ENCODE data around the gene CACNA1C.

The CACNA1C gene

DNA sequence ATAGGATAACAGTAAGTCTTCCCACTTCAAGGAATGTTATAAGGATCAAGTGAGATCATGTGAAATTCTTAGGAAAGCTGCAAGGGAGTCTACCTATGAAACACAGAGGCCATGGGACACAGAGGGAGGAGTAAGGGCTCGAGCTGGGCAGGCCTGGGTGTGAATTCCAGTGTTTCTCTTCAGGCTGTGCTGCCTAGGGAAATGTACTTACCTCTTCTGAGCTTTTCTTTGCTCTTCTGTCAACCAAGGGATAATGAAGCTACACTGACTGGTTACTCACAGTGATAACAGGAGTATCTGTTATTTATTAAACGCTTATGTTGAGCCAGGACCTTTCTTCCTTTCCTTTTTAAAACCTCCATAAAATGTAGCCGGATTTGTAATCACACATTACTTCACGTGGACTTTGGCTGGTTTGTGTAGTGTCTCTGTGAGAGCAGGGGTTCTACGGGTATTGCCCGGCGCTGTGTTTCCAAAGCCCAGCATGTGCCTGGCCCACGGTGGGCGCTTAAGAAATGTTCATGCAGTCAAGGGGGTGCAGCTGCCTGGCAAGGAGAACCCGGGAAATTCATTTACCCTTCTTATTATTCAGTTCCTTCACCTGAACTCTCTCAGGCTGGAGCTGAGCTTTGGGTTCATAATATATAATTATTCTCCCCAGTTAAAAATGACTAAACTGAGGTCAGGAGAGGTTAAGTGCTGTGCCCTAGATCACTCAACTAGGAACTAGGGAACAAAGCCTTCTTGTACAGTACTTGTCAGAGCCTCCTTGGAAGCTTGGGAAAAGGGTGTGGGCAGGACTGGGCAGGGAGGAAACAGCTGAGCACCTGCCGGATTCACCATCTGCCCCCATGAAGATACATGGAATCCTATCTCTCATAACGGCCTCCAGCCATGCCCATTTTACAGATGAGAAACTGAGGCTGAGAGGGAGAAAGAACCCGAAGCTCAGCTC, 214.2 kb downstream of the CACNA1C start:
- no peak overlapping the region for H3K27ac ChIP-seq
- no peak for DNase-seq (ENCODE audit: low read depth, low spot score)

DNA sequence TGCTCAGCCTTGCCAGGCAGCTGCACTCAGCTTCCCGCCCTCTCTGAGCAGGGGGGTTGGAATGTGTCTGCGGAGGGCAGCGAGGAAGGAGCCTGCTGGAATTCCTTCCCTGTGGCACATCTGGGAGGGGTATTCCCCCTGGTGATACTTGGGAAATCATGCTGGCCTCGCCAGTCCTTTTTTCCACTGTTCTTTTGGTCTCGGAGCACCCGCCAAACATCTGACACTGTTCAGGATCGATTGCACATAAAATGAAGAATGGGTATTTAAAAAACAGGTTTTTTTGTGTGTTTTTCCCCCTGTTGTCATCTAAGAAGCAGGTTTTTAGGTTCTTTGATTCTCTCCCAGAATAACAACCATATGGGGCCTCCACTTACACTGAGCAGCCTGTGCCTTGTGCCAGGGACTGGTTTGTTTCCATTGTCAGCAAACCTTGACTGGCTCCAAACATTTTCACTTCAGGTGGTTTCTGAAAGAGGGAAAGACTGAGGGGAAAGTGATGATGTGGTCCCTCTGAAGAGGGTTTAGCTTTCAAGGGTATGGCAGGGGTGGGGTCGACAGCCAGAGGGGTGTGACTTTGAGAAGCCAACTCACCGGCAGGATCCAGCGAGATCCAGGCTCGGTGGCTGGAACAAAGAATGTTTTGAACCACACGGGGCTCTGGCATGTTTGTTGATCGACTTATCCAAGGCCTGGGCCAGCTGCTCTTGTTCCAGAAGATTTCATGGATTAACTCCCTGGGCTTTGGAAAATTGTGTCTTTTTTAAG, 215.1 kb downstream of the CACNA1C start:
- no peak for DNase-seq (ENCODE audit: low read depth, low spot score)
- no peak overlapping the region for H3K27ac ChIP-seq

DNA sequence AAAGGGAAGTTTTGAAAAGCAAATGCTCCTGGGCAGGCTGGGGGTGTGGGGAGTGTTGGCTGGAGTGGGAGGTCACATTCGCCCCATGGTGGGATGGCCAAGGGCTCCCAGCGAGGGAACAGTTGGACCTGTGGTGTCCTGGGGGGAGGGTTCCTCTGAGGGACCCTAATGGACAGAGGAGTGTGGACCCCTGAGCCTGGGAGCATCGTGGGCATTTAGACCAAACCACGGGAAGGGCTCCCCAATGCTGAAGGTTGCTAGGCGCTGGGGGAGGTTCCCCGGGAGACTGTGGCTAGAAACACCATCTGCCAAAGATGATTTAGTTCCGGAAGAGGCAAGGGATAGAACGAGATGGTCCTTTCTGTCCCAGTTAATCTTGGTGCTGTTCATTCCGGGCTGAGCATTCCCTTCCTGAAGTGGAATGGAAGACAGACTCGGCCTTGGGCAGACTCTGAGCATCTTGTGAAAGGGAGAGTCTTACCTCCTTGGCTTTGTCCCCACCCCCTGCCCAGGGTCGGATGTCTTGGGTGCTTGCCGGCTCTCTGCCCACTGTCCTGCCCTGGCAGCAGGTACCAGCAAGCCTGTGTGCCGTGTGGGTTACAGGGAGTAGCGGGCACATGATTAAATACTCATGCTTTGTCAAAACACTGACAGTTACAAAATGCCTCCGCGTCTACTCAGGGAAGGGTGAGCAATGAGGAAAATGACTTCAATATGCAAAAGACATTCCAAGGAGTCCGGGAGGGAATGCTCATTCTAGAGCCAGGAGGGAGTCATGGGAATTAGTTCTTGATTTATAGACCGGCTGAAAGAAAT, 215.9 kb downstream of the CACNA1C start:
- peak; percentile 70 for DNase-seq (ENCODE audit: low read depth, low spot score)
- peak overlapping the region; percentile 28 for H3K27ac ChIP-seq

DNA sequence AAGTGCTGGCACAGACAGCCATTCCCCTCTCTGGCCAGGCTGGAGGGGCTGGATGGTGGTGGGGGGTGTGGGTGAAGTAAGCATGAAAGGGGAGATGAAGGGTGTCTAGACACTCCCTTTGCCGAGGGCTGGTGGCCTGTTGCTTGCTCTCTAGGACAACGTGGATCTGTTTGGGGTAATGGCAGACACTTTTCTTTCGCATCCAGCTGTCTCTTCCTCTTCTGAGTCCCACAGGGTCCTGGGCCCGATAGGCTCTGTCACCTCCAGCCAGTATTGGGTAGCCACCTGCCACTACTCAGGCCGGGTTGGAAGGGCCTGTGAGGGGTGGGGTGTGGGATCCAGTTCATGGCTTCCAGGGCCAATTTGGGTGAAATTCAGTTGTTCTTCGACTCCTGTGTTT, 218.1 kb downstream of the CACNA1C start:
- no peak overlapping the region for H3K27ac ChIP-seq
- no peak for DNase-seq (ENCODE audit: low read depth, low spot score)

DNA sequence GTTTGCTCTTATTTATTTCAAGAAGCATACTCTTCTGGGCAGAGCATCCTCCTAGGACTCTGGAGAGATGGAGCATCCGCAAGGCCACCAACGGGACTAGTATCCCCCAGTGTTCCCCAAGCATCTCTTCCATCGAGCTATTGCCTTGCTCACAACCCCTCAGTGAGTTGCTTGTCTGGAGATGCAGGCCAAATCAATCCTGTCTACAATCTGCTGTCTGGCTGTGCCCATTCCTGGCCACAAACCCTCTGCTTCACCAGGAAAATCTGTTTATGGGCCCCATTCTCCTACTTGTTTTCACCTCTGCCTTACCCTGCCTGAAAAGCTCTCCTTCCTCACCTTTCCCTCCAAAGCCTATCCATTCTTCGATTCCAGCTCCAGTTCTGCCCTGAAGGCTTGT, 219.2 kb downstream of the CACNA1C start:
- H3K27ac ChIP-seq = no peak overlapping the region
- no peak for DNase-seq (ENCODE audit: low read depth, low spot score)

DNA sequence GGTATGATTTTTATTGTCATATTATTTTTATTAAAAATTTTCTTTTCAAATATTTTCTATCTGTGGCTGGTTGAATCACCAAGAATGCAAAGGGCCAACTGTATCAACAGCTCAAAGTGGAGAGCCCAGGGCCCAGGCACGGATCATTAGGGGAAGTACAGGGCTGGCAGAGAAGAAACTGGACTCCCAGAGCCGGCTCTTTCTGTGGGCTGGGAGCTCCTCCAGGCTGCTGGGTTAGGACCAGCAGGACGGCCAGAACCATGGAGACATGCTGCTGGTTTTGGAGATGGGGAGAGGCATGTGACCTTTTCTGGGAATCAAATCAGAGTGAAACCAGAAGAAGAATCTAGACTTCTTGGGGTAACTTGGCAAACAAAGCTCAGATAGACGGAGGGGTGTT, 220.5 kb downstream of the CACNA1C start:
- no peak overlapping the region for H3K27ac ChIP-seq

DNA sequence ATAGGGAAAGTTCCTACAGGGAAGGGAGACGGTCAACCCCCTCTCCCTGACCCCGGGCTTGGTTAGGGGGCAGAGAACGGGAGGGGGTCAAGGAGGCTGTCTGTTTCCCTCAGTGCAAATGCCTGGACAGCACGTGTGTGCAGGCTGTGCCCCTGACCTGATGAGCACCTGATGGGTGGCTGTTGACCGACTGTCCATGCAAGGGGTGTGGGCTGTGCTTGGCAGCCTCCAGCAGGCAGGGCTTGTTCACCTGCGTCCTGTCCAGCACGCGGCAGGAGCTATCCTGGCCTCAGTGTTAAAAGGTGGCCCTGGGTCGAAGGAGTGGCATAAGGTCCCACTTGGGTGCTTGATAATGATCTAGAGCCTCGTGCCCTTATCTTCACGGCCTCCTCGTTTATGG, 221.0 kb downstream of the CACNA1C start:
- no peak overlapping the region for H3K27ac ChIP-seq
- no peak for DNase-seq (ENCODE audit: low read depth, low spot score)

More for the DNA sequence above, 220.5 kb downstream of the CACNA1C start:
- DNase-seq (ENCODE audit: low read depth, low spot score) = no peak

DNA sequence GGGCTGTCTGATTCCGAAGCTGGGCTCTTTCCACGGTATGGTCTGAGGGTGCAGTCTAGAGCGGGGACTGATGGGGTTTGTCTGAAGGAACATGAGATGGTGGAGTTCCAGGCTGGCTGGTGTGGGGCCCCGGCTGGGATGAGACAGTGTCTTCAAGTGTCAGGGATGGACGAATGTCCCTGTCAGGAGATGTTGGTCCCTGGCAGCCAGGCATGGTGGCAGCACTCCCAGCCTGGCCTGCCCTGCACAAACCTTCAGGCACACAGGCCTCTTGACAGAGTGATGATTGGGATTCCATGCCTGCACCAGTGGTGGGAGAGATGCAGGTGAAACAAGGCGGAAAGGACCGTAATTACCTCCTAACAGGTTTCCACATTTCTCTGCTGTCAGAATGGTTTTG, 221.9 kb downstream of the CACNA1C start:
- no peak for DNase-seq (ENCODE audit: low read depth, low spot score)

DNA sequence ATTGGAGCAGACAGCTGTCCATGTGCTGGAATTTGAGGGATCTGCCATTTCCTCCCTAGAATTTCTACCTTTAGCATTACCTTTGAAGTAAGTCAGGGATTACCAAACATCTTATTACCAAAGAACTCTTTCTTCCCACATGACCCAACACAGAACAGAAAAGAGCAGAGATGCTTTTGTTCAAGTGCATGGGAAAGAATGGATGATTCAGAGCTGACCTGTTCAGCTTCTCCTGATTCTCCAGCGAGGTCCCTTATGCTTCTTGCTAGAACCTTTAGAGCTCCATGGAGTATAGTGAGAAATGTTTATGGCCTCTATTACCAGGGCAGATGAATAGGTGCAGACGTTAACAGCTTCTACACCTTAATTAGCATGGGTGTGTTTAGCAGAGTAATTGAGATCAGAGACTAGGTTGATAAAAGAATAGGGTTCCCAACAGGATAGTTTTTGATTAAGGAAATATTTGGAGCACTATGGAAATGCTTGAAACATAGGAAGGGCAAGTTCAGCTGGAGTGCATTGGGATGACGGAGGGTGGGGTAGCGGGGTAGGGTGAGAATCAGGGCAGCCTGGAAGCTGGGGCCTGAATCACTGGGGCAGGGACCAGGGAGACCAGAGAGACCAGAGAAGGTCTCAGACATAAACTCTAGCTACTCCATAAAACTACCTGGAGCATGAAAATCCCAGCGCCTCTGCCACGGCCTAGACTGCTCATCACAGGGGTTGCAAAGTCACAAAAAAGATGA, 223.7 kb downstream of the CACNA1C start:
- no peak for DNase-seq (ENCODE audit: low read depth, low spot score)
- no peak overlapping the region for H3K27ac ChIP-seq

More for the DNA sequence above, 221.9 kb downstream of the CACNA1C start:
- no peak overlapping the region for H3K27ac ChIP-seq

DNA sequence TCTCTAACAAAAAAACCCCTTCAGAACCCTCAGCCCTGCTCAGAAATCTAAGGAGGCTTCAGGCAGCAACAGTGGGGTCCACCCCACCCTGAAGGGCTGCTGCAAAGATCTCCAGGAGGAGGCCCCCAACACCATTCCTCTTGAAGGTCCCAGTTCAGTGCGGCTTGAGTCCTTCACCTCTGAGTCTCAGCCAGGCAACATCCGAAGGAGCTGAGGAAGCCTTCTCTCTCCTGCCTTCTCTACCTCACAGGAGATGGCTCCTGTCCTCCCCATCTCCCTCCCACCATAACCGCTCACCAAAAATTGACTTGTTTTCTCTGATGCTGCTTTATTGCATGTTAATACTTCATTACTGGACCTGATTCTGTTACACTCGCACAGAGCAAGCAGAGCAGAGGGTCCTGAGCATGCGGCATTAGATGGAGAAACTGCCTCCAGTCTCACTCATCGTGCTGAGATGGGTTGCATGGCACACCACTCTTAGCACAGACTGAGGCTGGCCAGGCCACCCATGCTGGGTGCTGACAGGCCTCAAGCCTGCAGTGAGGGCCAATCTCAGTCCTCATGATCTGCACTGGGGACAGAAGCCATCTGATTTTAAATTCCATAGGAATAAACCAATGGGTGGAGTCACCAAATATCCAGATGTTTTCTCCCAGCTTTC, 224.8 kb downstream of the CACNA1C start:
- DNase-seq (ENCODE audit: low read depth, low spot score) = no peak
- H3K27ac ChIP-seq = no peak overlapping the region

DNA sequence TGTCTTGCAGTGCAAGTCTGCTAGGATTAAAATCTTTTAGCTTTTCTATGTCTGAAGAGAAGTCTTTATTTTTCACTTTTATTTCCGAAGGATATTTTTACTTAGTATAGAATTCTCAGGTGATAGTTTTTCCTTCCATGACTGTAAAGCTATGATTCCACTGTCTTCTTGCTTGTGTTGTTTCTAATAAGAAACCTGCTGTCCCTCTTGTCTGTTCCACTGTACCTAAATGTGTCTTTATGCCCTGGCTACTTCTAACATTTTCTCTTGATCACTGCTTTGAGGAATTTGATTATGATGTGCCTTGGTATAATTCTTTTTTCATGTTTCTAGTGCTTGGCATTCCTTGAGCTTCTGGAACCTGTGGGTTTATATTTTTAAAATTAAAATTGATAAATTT, 228.7 kb downstream of the CACNA1C start:
- DNase-seq (ENCODE audit: low read depth, low spot score) = no peak
- no peak overlapping the region for H3K27ac ChIP-seq

DNA sequence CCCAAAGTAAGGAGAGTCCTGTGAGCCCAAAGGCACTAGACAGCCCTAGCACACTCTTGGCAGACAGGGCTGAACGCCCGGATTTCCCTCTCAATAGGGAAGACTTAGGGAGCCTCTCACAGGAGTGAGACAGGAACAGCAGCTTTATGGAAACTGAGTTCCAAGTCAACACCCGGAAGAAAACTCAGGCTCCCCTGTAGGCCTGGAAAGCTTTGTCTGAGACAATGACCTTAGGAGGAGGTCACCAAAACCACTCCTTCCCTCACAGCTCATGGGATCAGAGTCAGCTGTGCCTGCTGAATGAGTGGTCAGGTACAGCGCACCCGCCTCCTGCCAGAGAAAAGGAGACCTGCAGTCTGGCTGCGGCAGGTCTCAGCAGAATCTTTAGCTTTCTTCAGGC, 229.5 kb downstream of the CACNA1C start:
- H3K27ac ChIP-seq = no peak overlapping the region

DNA sequence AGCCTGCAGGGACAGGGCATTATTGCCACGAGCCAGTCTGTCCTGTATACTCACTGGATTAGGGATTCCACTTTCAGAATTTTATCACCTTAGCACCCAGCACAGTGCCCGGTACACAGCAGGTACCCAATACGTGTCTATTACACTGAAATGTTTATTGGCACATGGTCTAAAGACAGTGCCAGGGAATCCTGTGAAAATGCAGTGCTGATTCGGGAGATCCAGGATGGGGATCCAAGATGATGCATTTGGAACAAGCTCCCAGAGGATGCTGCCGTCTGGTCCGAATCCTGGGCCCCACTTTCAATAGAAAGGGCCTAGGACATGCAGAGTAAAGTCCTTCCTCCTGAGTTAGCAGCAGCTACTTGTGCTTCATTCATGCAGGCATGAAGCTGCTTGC, 230.7 kb downstream of the CACNA1C start:
- no peak overlapping the region for H3K27ac ChIP-seq
- no peak for DNase-seq (ENCODE audit: low read depth, low spot score)

More for the DNA sequence above, 229.5 kb downstream of the CACNA1C start:
- DNase-seq (ENCODE audit: low read depth, low spot score) = no peak

DNA sequence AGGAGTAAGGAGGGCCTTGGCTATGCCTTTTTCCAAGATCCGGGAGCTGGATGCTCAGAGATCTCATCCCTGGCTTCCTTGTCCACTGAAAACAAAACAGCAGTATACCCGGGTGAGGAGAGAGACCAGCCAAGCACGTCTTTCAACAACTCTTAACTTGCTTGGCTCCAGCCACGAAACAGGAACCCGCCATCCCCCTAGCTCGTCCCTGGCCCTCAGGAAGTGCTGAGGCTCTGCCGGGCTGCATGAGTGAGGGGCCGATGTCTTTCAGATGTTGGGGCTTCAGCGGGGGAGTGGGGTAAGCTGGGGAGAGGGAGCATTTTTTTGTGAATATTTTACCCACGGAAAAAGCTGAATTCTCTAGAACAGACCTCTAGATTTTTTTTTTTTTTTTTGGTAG, 231.1 kb downstream of the CACNA1C start:
- no peak for DNase-seq (ENCODE audit: low read depth, low spot score)
- no peak overlapping the region for H3K27ac ChIP-seq

DNA sequence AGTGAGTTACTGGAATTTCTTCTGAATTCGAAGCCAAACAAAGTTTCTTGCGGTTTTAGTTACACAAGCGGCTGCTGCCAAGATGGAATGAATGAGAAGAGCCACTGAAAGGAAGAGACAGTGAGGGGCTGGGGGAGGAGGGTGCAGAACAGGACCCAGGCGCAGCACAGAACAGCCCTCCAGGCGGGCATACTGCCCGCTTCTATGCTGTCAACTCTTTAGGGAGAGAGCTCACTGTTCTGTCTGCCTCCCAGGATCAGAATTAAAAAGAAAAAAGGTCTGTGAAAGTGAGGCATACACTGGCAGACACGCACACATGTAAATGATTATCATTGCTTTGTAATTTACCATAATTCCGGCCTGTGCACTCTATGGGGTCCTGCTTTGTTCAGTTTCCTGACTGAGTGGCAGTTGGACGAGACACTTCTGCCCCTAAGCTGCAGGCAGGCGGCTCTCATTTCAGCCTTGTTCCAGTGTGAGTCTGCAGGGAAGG, 231.6 kb downstream of the CACNA1C start:
- DNase-seq (ENCODE audit: low read depth, low spot score) = no peak
- no peak overlapping the region for H3K27ac ChIP-seq

DNA sequence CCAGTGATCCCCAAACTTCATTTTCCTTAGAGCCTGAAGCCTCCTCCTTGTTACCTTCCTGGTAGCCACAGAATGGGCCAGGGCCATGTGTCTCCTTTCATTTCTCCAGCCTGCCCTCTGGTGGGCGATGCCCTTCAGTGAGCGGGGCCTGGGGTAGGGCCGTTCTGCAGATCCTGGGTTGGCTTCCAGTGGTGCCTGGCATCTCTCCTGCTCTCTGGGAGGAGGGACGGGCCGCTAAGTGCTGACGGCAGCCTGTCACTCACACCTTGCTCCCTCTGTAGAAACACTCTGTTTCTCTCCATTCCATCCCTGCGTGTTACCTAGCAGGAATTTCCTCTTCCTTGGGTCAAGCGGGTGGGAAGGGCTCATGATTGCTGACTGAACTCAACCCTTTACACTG, 232.1 kb downstream of the CACNA1C start:
- no peak overlapping the region for H3K27ac ChIP-seq
- no peak for DNase-seq (ENCODE audit: low read depth, low spot score)

DNA sequence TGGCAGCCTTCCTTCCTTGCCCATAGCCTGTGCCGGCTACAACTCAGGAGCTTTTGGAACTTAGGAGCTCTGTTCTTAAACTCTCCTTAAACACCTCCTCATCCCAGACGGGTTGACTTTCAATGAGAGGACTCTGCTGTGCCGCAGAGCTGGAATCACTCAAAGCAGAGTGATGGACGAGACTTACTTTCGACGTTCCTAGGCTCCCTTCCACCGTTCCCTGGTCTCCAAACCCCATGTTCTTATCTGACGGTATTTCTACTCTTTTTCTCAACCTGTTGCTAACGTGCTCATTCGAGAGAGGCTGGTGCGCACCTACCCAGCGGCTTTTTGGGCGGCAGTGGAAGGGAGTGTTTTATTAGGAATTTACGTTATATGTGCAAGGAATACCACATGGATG, 232.7 kb downstream of the CACNA1C start:
- no peak for DNase-seq (ENCODE audit: low read depth, low spot score)
- H3K27ac ChIP-seq = no peak overlapping the region

DNA sequence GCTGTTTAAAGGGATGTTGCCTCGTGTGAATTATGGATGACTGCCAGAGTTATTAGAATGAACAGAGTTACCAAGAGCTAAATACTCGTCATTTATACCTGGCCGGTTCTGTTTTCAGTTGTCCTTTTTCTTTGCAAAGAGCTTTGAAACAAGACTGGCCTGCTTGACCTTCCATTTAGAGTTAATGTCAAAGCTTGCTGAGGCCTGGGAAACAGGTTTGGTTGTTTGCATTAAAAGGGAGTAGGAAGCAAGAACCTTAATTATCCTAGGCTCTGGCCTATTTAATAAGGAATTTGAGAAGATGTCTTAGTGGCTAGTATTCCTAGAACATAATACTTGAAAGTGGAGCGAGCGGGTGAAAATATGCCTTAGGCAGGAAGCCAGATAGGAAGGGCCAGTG, 233.3 kb downstream of the CACNA1C start:
- H3K27ac ChIP-seq = no peak overlapping the region
- DNase-seq (ENCODE audit: low read depth, low spot score) = no peak

DNA sequence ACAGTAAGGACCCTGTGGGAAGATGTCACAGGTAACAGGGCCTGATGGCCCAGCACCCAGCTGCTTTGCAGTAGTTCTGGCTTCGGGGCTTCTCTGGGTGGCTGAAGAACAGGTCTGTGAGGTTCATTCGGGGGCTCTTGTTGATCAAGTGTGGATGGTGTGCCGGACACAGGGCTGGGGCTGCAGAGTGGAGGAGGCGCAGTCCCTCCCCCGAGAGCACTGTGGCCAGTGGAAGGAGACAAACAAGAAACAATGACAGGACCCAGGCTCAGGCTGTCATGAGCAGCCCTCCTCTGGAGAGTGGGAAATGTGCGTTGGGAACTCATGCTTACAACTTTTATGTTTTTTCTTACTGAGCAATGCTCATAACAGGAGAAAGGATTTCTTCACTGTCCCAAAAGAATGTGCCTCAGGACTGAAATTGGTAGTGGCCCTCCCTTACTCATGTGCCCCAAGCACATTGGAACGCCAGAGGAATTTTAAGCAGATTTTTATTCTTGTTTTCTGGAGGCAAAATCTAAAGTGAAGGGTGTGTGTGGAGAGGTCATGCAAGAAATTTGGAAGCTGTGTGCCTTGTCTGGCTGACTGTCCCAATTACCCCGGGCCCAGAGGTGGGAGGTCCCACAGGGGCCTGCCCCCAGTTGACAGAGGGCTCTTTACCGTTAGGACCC, 233.8 kb downstream of the CACNA1C start:
- H3K27ac ChIP-seq = no peak overlapping the region
- no peak for DNase-seq (ENCODE audit: low read depth, low spot score)
